NCI-H2081 (cell line): ENCODE data around the gene GALNTL6.

Source experiments
- DNase-seq, 2 experiments: peaks; one replicate each; lab custom pipeline; 2025; lab: John Stamatoyannopoulos, UW

GALNTL6 gene

DNA sequence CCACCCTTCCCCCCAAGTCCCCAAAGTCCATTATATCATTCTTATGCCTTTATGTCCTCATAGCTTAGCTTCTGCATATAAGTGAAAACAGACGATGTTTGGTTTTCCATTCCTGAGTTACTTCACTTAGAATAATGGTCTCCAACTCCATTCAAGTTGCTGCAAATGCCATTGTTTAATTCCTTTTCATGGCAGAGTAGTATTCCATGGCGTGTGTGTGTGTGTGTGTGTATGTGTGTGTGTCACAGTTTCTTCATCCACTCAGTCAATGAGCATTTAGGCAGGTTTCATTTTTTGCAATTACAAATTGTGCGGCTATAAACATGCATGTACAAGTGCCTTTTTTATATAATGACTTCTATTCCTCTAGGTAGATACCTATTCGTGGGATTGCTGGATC is 1248.0 kb downstream of the GALNTL6 start:
- no peak for DNase-seq

GRCh38 chr4:173073939-173074500 is 1260.8 kb downstream of the GALNTL6 start:
- DNase-seq = no peak

DNA sequence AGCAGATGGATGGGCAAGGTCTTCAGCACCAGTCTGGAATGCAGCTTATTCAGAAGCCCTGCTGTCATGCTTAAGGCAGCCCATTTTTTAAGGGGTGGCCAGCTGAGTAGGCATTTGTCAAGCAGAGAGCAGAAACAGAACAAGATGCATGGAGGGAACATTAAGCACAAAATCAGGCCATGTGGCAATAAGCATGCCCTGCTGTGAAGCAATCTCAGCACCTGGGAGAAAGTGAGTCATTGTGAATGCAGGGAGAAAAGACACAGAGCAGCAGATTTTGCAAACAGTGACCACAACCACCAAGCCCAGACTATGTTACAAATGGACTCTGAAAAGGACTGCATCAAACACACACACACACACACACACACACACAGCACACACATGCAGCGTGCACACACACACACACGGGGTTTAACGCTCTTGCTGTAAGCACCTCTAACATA is 1261.3 kb downstream of the GALNTL6 start:
- DNase-seq = peak in 1 of 2 experiments; percentile 27

DNA sequence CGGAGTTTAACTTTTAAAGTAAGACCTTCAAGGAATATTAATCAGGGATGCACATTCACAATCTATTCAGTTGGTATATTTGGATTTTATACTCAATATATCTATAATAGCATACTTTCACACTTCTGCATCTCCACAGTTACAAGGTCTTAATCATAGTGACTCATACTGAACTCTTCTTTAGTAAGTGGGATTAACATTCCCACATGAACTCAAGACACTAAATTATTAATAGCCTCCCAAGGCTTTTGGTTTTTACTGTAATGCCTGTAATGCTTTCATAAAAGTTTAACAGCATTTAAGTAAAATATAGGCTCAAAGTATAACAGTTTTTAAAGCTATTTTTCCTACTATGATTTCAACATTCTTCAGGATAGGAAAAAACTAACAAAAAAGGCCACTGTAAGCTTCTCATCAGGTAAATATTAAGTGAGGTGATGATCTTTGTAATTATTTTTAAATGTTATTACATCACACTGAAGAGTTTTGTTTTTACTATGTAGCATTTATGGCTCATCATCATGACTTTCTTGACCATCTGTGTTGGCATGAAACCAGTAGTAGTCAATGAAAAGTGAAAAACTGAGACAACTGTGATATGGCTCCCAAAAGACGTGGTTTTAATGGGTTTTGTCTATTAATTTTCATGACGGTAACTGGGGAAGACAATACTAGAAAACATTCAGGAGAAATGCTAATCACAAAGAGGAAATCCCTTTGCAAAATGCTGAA is 1263.9 kb downstream of the GALNTL6 start:
- no peak for DNase-seq

- DNase-seq = no peak
Observed at GRCh38 chr4:173088144-173088543, 1274.9 kb downstream of the GALNTL6 start.
